H1 (cell line): ENCODE measurements around the gene SCAP. TPM values are rescaled to one million over a fixed set of nuclear protein-coding genes. Genes with fewer than 3 reads are reported as not detected.
"Not testable (repeated sequence)": the region's sequence is repeated elsewhere in the genome, so short reads cannot be mapped to it uniquely, and the experiment has no call there.

Experiments used
- CTCF ChIA-PET: fragments of 300-600 bp; sonication (Branson Sonifier 250); formaldehyde crosslinking; loops from one replicate; lab custom pipeline; 2021; ENCODE audit not compliant: partially characterized antibody; lab: Charles Lee
- POLR2A ChIA-PET: fragments of 300-600 bp; sonication (Branson Sonifier 250); formaldehyde crosslinking; loops from one replicate; lab custom pipeline; 2021; ENCODE audit warnings: inconsistent platforms; ENCODE audit not compliant: partially characterized antibody; lab: Charles Lee
- DNase-seq, 2 experiments: peaks; one replicate each; pipeline versions ENCODE4 v3.0.0 to v3.0.0-alpha.2; 2010 to 2022; ENCODE audit warnings: low spot score in 2 of 2, low read depth in 1 of 2, mixed read lengths in 1 of 2
- FAIRE-seq: peaks from 2 replicates; lab custom pipeline; 2011; peaks lifted over from hg19 to GRCh38; lab: Jason Lieb, UNC
- H2AFZ ChIP-seq: 2 replicates; pipeline ENCODE4 v1.8.1; 2012; ENCODE audit warnings: low read length, inconsistent platforms
- H2AK5ac ChIP-seq: 2 replicates; pipeline ENCODE4 v1.6.1; 2013; ENCODE audit warnings: low read depth, low read length
- H2BK120ac ChIP-seq: replicated peaks from 2 replicates; pipeline ENCODE3; 2013; ENCODE audit warnings: low read depth, low read length, inconsistent platforms
- H2BK12ac ChIP-seq: 2 replicates; pipeline ENCODE4 v1.6.1; 2013; ENCODE audit warnings: low read depth, low read length
- H2BK15ac ChIP-seq: 2 replicates; pipeline ENCODE4 v1.6.1; 2013; ENCODE audit warnings: low read length
- H2BK20ac ChIP-seq: 2 replicates; pipeline ENCODE4 v1.6.1; 2013; ENCODE audit warnings: low read length
- H2BK5ac ChIP-seq: 2 replicates; pipeline ENCODE4 v1.6.1; 2013; ENCODE audit warnings: low read depth, low read length
- H3K14ac ChIP-seq: 2 replicates; pipeline ENCODE4 v1.6.1; 2013; ENCODE audit warnings: inconsistent platforms; ENCODE audit not compliant: insufficient read length
- H3K18ac ChIP-seq: 2 replicates; pipeline ENCODE4 v1.6.1; 2013; ENCODE audit warnings: low read length; ENCODE audit errors: extremely low read depth
- H3K23ac ChIP-seq: 2 replicates; pipeline ENCODE4 v1.6.1; 2013; ENCODE audit warnings: inconsistent platforms; ENCODE audit not compliant: insufficient read length
- H3K23me2 ChIP-seq: 2 replicates; pipeline ENCODE4 v1.6.1; 2013; ENCODE audit warnings: low read depth, low read length
- H3K27ac ChIP-seq: 2 replicates; pipeline ENCODE4 v1.6.1; 2011; ENCODE audit warnings: low read depth, low read length, inconsistent platforms
- H3K27me3 ChIP-seq, 4 experiments: replicated peaks in 1 of 4; 1 replicate in 1 of 4; 2 replicates in 3 of 4; pipeline versions ENCODE4 v1.6.1 to v1.8.1; 2011 to 2013; ENCODE audit warnings: low read length in 3 of 4, mild to moderate bottlenecking in 3 of 4, inconsistent platforms in 2 of 4, mixed read lengths in 2 of 4, moderate library complexity in 1 of 4; ENCODE audit not compliant: control insufficient read depth in 3 of 4, insufficient read depth in 3 of 4; ENCODE audit errors: extremely low read depth in 1 of 4
- H3K36me3 ChIP-seq, 4 experiments: 2 replicates each; pipeline versions ENCODE4 v1.6.1 to v1.8.1; 2011 to 2013; ENCODE audit warnings: mild to moderate bottlenecking in 4 of 4, low read length in 3 of 4, moderate library complexity in 2 of 4, control low read depth in 1 of 4, inconsistent platforms in 1 of 4; ENCODE audit not compliant: insufficient read depth in 4 of 4, control insufficient read depth in 2 of 4
- H3K4ac ChIP-seq: replicated peaks from 2 replicates; pipeline ENCODE3; 2013; ENCODE audit warnings: low read length, low read depth, mixed read lengths, inconsistent platforms; ENCODE audit not compliant: insufficient read length
- H3K4me1 ChIP-seq, 4 experiments: replicated peaks in 1 of 4; 1 replicate in 1 of 4; 2 replicates in 3 of 4; pipeline versions ENCODE4 v1.6.1 to v1.8.1; 2011 to 2013; ENCODE audit warnings: low read length in 3 of 4, inconsistent platforms in 2 of 4, mixed read lengths in 1 of 4; ENCODE audit not compliant: insufficient read depth in 4 of 4, control insufficient read depth in 3 of 4
- H3K4me2 ChIP-seq, 2 experiments: 2 replicates each; pipeline versions ENCODE4 v1.6.1 to v1.8.1; 2011 to 2013; ENCODE audit warnings: low read depth in 2 of 2, low read length in 2 of 2, control low read depth in 1 of 2, inconsistent platforms in 1 of 2, mild to moderate bottlenecking in 1 of 2; ENCODE audit not compliant: insufficient read depth in 1 of 2
- H3K4me3 ChIP-seq, 4 experiments: fragments of 200-600, 300-600 bp in 1 of 4; sonication (generic), shearing (Covaris generic), sonication (Bioruptor Twin) in 1 of 4; 2 replicates each; pipeline versions ENCODE4 v1.5.1 to v1.8.1; 2011 to 2016; ENCODE audit warnings: low read length in 4 of 4, low read depth in 3 of 4, control low read depth in 2 of 4, inconsistent platforms in 2 of 4, mild to moderate bottlenecking in 2 of 4, mixed read lengths in 1 of 4, moderate library complexity in 1 of 4; ENCODE audit not compliant: insufficient read depth in 2 of 4; ENCODE audit errors: extremely low read depth in 1 of 4
- H3K56ac ChIP-seq: replicated peaks from 2 replicates; pipeline ENCODE3; 2013; ENCODE audit warnings: low read depth, mild to moderate bottlenecking, mixed read lengths, low read length, inconsistent platforms; ENCODE audit not compliant: insufficient read length
- H3K79me1 ChIP-seq: 2 replicates; pipeline ENCODE4 v1.6.1; 2013; ENCODE audit warnings: low read depth, low read length, control low read depth
- H3K79me2 ChIP-seq, 2 experiments: 2 replicates each; pipeline versions ENCODE4 v1.6.1 to v1.8.1; 2012 to 2013; ENCODE audit warnings: low read length in 2 of 2, mild to moderate bottlenecking in 2 of 2, inconsistent platforms in 1 of 2; ENCODE audit not compliant: insufficient read depth in 2 of 2, control insufficient read depth in 1 of 2
- H3K9ac ChIP-seq, 4 experiments: replicated peaks in 1 of 4; 1 replicate in 1 of 4; 2 replicates in 3 of 4; pipeline versions ENCODE4 v1.6.1 to v1.8.1; 2011 to 2013; ENCODE audit warnings: low read depth in 3 of 4, low read length in 3 of 4, control low read depth in 2 of 4, mild to moderate bottlenecking in 2 of 4, moderate library complexity in 2 of 4, inconsistent platforms in 1 of 4; ENCODE audit errors: extremely low read depth in 1 of 4
- H3K9me3 ChIP-seq, 2 experiments: 2 replicates each; pipeline versions ENCODE4 v1.6.1 to v1.8.1; 2012 to 2013; ENCODE audit warnings: mild to moderate bottlenecking in 2 of 2, moderate library complexity in 2 of 2, control low read depth in 1 of 2, inconsistent platforms in 1 of 2, low read depth in 1 of 2, low read length in 1 of 2, mixed read lengths in 1 of 2; ENCODE audit not compliant: insufficient read depth in 2 of 2
- H4K20me1 ChIP-seq, 2 experiments: replicated peaks in 1 of 2; 2 replicates each; pipeline versions ENCODE3 to v1.8.1; 2011 to 2013; ENCODE audit warnings: inconsistent platforms in 2 of 2, low read length in 2 of 2, mild to moderate bottlenecking in 1 of 2; ENCODE audit not compliant: insufficient read depth in 2 of 2, control insufficient read depth in 1 of 2
- H4K5ac ChIP-seq: 2 replicates; pipeline ENCODE4 v1.6.1; 2013; ENCODE audit warnings: low read length, low read depth, mixed read lengths, inconsistent platforms; ENCODE audit not compliant: insufficient read length
- H4K8ac ChIP-seq: 2 replicates; pipeline ENCODE4 v1.8.0; 2013; ENCODE audit warnings: mild to moderate bottlenecking, moderate library complexity, low read length, inconsistent platforms; ENCODE audit not compliant: insufficient read depth; ENCODE audit errors: extremely low read depth
- H4K91ac ChIP-seq: replicated peaks from 2 replicates; pipeline ENCODE3; 2013; ENCODE audit warnings: low read length, mixed read lengths, inconsistent platforms; ENCODE audit not compliant: insufficient read length
- CREB1 ChIP-seq: IDR thresholded peaks from 2 replicates; pipeline ENCODE4 v1.6.1; 2012; ENCODE audit warnings: inconsistent platforms
- EGR1 ChIP-seq: IDR thresholded peaks from 2 replicates; pipeline ENCODE4 v1.6.1; 2011; ENCODE audit warnings: low read depth, low read length, borderline replicate concordance
- GTF2F1 ChIP-seq: IDR thresholded peaks from 2 replicates; pipeline ENCODE4 v1.6.1; 2012; ENCODE audit warnings: low read depth, low read length, improper control_type of control experiment, borderline replicate concordance
- SUZ12 ChIP-seq: fragments of 200-600 bp; sonication (generic); IDR thresholded peaks from 2 replicates; pipeline ENCODE4 v1.6.1; 2012; ENCODE audit warnings: mild to moderate bottlenecking, inconsistent platforms, low read length, moderate library complexity, mixed read lengths
- WGBS, 2 experiments: shearing (Covaris generic) in 1 of 2; methylation state at CpG; one replicate each; pipeline versions ENCODE4 v1.1.6 to v1.1.7; 2013 to 2015; ENCODE audit warnings: low lambda C conversion rate in 2 of 2, mixed read lengths in 2 of 2, inconsistent platforms in 1 of 2, low coverage in 1 of 2, missing lambda C conversion rate in 1 of 2; ENCODE audit not compliant: insufficient replicate concordance in 2 of 2, insufficient coverage in 1 of 2, insufficient read length in 1 of 2; ENCODE audit errors: extremely low coverage in 1 of 2, missing lambda C conversion rate in 1 of 2; 5-methylcytosine and 5-hydroxymethylcytosine counted together
- polyA plus RNA-seq, 7 experiments: library from polyadenylated mRNA; depleted of rRNA in 3 of 7; stranded (reverse) in 5 of 7; unstranded in 2 of 7; fragments of >200 nt in 5 of 7; fragments of 200-250 nt in 2 of 7; gene quantifications; 1 replicate in 5 of 7; 2 replicates in 1 of 7; 4 replicates in 1 of 7; pipeline versions ENCODE4 v1.2.1 to v1.2.3, GENCODE V29; 2011 to 2013; ENCODE audit warnings: missing spikeins in 2 of 7, mixed read lengths in 2 of 7
- total RNA-seq: library from RNA; stranded (reverse); fragmentation: NEBNext Ultra II Directional; extraction: Animal tissue kit (Norgen Biotek cat#: 25700); gene quantifications from 2 replicates; pipeline ENCODE4 v1.2.1, GENCODE V29; 2021

The SCAP gene
- total and polyA plus RNA-seq, 2 of the 8 experiments (the other 6 are each of a cell fraction or from before 2014, with no cell fraction given), result 74.0 to 114 TPM

- TF ChIP-seq EGR1 (no peak), CREB1 (no peak), SUZ12 (no peak), GTF2F1 (no peak)
Measured at GRCh38 chr3:47370887-47371697, 104.6 kb downstream of the SCAP start (continued).

DNA sequence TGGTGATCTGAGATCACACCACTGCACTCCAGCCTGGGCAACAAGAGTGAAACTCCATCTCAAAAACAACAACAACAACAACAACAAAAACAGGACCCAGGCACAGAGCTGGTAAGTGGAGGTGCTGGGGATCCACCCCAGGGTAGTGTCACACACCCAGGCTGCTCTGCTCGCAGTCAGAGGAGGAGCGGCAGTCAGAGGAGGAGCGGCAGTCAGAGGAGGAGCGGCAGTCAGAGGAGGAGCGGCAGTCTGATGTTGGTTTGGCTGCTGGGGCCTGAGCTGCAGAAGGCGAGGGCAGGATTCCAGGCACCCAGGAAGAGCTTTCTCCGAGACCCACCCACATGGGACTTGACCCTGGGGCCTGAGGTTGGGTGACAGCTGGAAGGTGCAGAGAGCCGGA is 105.7 kb downstream of the SCAP start:
- H2BK120ac ChIP-seq, H2BK5ac ChIP-seq, H3K4ac ChIP-seq, H3K9ac ChIP-seq, H2AK5ac ChIP-seq, H3K27ac ChIP-seq, FAIRE-seq, H3K9me3 ChIP-seq, H2BK20ac ChIP-seq, H4K20me1 ChIP-seq, H2BK12ac ChIP-seq, H4K91ac ChIP-seq, H2BK15ac ChIP-seq, H3K23me2 ChIP-seq, H3K27me3 ChIP-seq, H4K8ac ChIP-seq, H4K5ac ChIP-seq, H3K23ac ChIP-seq, H3K14ac ChIP-seq, H2AFZ ChIP-seq, H3K79me1 ChIP-seq, H3K79me2 ChIP-seq, DNase-seq, H3K4me3 ChIP-seq, H3K4me1 ChIP-seq, H3K18ac ChIP-seq, H3K4me2 ChIP-seq, H3K56ac ChIP-seq, H3K36me3 ChIP-seq: not testable (repeated sequence)
- WGBS, 2 experiments, result 89% methylated on average over 7 of the region's 8 CpGs; no CpG with 5 or more reads in 1 of the 2 experiments
- POLR2A ChIA-PET, result interaction anchor here (0.6 to 1.3 kb wide), 4 partner anchors 10 to 354 kb away, joined by 3 to 6 read pairs (median 4); partner anchors contain the start of gene PTPN23
- CTCF ChIA-PET, result interaction anchor here (0.6 to 2.3 kb wide), 30 partner anchors 9 to 446 kb away, joined by 3 to 9 read pairs (median 3); no protein-coding TSS in a partner anchor
